Keratinocyte (primary cell): ENCODE data around the gene IL17REL. TPM values are rescaled to one million over a fixed set of nuclear protein-coding genes. Genes with fewer than 3 reads are reported as not detected.

Experiments
- DNase-seq: peaks from one replicate; pipeline ENCODE4 v3.0.0-alpha.2; 2011; ENCODE audit warnings: low read depth, missing footprints, low spot score
- FAIRE-seq: peaks from 2 replicates; lab custom pipeline; 2011; peaks lifted over from hg19 to GRCh38; lab: Jason Lieb, UNC
- H2AFZ ChIP-seq: 2 replicates; pipeline ENCODE4 v1.6.0; 2012; ENCODE audit warnings: low read length, control low read depth, inconsistent platforms; ENCODE audit not compliant: control insufficient read depth
- H3K27ac ChIP-seq: 2 replicates; pipeline ENCODE4 v1.5.1; 2011; ENCODE audit warnings: low read length; ENCODE audit not compliant: control insufficient read depth, insufficient read depth
- H3K27me3 ChIP-seq: 3 replicates; pipeline ENCODE4 v1.6.0; 2011; ENCODE audit warnings: low read length; ENCODE audit not compliant: control insufficient read depth, insufficient read depth; ENCODE audit errors: extremely low read depth
- H3K36me3 ChIP-seq, 2 experiments: 2 replicates in 1 of 2; 3 replicates in 1 of 2; pipeline ENCODE4 v1.5.1; 2011; ENCODE audit warnings: low read length in 2 of 2, mild to moderate bottlenecking in 1 of 2; ENCODE audit not compliant: control insufficient read depth in 2 of 2, insufficient read depth in 2 of 2; ENCODE audit errors: extremely low read depth in 1 of 2
- H3K4me1 ChIP-seq: 3 replicates; pipeline ENCODE4 v1.5.1; 2011; ENCODE audit warnings: low read length; ENCODE audit not compliant: control insufficient read depth, insufficient read depth; ENCODE audit errors: extremely low read depth
- H3K4me2 ChIP-seq: 3 replicates; pipeline ENCODE4 v1.6.0; 2011; ENCODE audit warnings: low read depth, low read length; ENCODE audit not compliant: control insufficient read depth, insufficient read depth; ENCODE audit errors: extremely low read depth
- H3K4me3 ChIP-seq, 3 experiments: fragments of 200-600 bp in 1 of 3; sonication (generic) in 1 of 3; 2 replicates in 2 of 3; 3 replicates in 1 of 3; pipeline ENCODE4 v1.5.1; 2011 to 2016; ENCODE audit warnings: low read length in 3 of 3, mild to moderate bottlenecking in 3 of 3, control low read depth in 2 of 3, inconsistent platforms in 1 of 3, low read depth in 1 of 3, mixed read lengths in 1 of 3, mixed run types in 1 of 3, moderate library complexity in 1 of 3; ENCODE audit not compliant: control insufficient read depth in 2 of 3, insufficient read depth in 2 of 3; ENCODE audit errors: extremely low read depth in 1 of 3
- H3K79me2 ChIP-seq: 2 replicates; pipeline ENCODE4 v1.6.0; 2012; ENCODE audit warnings: low read length; ENCODE audit not compliant: control insufficient read depth, insufficient read depth
- H3K9ac ChIP-seq: 3 replicates; pipeline ENCODE4 v1.6.0; 2011; ENCODE audit warnings: low read length; ENCODE audit not compliant: control insufficient read depth, insufficient read depth; ENCODE audit errors: extremely low read depth
- H3K9me1 ChIP-seq: 3 replicates; pipeline ENCODE4 v1.6.0; 2011; ENCODE audit warnings: low read length; ENCODE audit not compliant: control insufficient read depth, insufficient read depth; ENCODE audit errors: extremely low read depth
- H3K9me3 ChIP-seq: 2 replicates; pipeline ENCODE4 v1.5.1; 2012; ENCODE audit warnings: low read depth, low read length; ENCODE audit not compliant: control insufficient read depth
- H4K20me1 ChIP-seq: 3 replicates; pipeline ENCODE4 v1.6.0; 2011; ENCODE audit warnings: low read length; ENCODE audit not compliant: control insufficient read depth, insufficient read depth; ENCODE audit errors: extremely low read depth
- EZH2 ChIP-seq: IDR thresholded peaks from one replicate; pipeline ENCODE4 v1.6.1; 2012; ENCODE audit warnings: inconsistent platforms, mild to moderate bottlenecking, low read length, moderate library complexity
- dilution Hi-C: fragments of 300-500 bp; cut with MboI; formaldehyde crosslinking; loops from one replicate; pipeline ENCODE4 v1.7.0; 2020; ENCODE audit warnings: low sequenced_read_pairs; ENCODE audit not compliant: extremely low pct_ligation_motif_present
- polyA plus RNA-seq, 5 experiments: library from polyadenylated mRNA; depleted of rRNA in 3 of 5; stranded (reverse) in 3 of 5; stranded (forward) in 1 of 5; unstranded in 1 of 5; fragments of >200 nt; gene quantifications; 1 replicate in 1 of 5; 2 replicates in 3 of 5; 3 replicates in 1 of 5; pipeline versions ENCODE4 v1.2.1 to v1.2.3, GENCODE V29; 2011 to 2012; ENCODE audit warnings: missing spikeins in 2 of 5, low read depth in 1 of 5, low replicate concordance in 1 of 5
- TF ChIP-seq, protein P1 (sequence below), 3 experiments: IDR thresholded peaks in 1 of 3; conservative IDR thresholded peaks in 1 of 3; optimal IDR thresholded peaks in 1 of 3; 2 replicates in 2 of 3; 3 replicates in 1 of 3; pipeline versions ENCODE3 to v1.5.1; 2011; ENCODE audit warnings: low read length in 3 of 3, mild to moderate bottlenecking in 3 of 3, moderate library complexity in 2 of 3, control low read depth in 1 of 3, inconsistent platforms in 1 of 3; ENCODE audit not compliant: insufficient read depth in 2 of 3; ENCODE audit errors: extremely low read depth in 1 of 3

Gene IL17REL
- polyA plus RNA-seq, 1 donor (not counting 4 experiments of a cell fraction or from before 2014, with no cell fraction given): not detected

DNA sequence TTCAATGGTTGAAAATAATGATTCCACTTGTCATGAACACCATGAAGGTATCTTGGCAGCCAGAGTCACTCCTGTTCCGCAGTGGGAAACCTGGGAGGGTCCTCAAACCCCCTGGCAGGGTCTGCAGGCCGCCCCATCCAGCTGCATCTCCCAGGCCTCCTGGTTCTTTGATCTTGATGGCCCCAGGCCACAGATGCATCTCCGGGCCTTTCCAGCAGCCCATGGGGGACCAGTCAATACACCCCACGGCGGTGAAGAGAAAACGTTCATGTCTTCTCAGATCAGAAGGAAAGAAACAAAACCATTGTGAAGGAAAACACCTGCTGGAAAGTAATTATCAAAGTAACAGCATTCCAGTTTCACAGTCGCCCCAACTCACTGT lies 47.3 kb upstream of the IL17REL start:
- no peak overlapping the region for H2AFZ ChIP-seq
- H3K4me3 ChIP-seq: no peak overlapping the region
- dilution Hi-C loops: no loop called here
- no peaks in the 10 kb centered on the region for H3K9me3 ChIP-seq
- no peaks in the 10 kb centered on the region for H3K79me2 ChIP-seq
- H3K9ac ChIP-seq: no peak overlapping the region
- H3K9me1 ChIP-seq: no peaks in the 10 kb centered on the region
- H3K4me2 ChIP-seq: no peak overlapping the region
- H3K36me3 ChIP-seq: no peaks in the 10 kb centered on the region
- TF ChIP-seq, protein P1, sequence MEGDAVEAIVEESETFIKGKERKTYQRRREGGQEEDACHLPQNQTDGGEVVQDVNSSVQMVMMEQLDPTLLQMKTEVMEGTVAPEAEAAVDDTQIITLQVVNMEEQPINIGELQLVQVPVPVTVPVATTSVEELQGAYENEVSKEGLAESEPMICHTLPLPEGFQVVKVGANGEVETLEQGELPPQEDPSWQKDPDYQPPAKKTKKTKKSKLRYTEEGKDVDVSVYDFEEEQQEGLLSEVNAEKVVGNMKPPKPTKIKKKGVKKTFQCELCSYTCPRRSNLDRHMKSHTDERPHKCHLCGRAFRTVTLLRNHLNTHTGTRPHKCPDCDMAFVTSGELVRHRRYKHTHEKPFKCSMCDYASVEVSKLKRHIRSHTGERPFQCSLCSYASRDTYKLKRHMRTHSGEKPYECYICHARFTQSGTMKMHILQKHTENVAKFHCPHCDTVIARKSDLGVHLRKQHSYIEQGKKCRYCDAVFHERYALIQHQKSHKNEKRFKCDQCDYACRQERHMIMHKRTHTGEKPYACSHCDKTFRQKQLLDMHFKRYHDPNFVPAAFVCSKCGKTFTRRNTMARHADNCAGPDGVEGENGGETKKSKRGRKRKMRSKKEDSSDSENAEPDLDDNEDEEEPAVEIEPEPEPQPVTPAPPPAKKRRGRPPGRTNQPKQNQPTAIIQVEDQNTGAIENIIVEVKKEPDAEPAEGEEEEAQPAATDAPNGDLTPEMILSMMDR (optimal IDR thresholded peaks at IDR 0.05 in 1 of 3, IDR thresholded peaks at IDR 0.05 in 1 of 3, conservative IDR thresholded peaks at IDR 0.05 in 1 of 3; ENCODE audit: extremely low read depth in 1 of 3, insufficient read depth in 2 of 3, low read length in 3 of 3): no peak
- TF ChIP-seq EZH2: no peak
- H3K4me1 ChIP-seq: no peaks in the 10 kb centered on the region
- H4K20me1 ChIP-seq: no peaks in the 10 kb centered on the region
- H3K27me3 ChIP-seq: peaks cover 26% of the 10 kb centered on the region
- DNase-seq: no peak
- no peak overlapping the region for H3K27ac ChIP-seq
- FAIRE-seq: no peak

DNA sequence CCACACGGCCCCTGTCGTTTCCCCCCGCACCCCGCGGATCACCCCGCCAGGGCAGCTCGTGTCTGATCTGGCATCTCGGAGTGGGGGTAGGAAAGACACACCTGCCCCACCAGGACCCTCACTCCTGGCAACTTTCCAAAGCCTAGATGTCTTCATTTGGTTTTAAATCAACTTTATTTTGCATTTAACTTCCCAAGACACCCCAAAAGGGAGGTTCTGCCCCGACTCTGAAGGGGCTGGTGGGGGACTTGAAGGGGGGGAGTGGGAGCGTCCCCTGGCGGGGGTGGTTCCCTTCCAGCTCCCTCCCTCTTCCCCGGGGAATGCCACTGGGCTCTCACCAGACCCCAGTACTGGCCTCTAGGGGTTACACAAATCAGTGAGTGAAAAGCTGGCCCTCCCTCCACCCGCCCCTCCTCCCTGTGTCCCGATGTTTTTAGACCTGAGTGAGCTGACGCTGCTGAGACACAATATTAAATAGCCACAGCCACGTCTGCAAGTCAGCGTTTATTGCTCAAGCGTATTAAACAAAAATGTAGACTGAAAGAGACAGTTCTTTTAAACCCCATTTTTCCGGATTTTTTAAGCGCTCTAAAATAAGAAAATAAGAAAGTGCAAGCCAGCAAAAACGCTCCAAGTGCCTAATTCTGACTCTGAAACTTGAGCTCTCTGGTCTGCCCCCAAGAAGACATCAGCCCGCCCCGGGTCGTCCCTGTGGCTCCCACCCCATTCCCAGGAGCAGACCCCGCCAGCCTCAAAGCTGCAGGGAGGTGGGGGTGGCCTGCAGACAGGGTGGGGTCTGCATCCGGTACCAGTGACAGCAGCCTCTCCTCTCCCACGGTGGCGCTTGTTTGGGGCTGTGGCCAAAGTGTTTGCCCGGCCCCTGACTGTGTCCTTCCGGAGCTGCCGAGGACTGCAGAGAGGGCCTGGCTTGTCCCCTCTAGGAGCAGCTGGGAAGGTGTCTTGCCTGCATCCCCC lies 46.6 kb upstream of the IL17REL start:
- Histone ChIP-seq H3K4me3 (no peak overlapping the region), H3K4me1 (no peaks in the 10 kb centered on the region), H4K20me1 (no peaks in the 10 kb centered on the region), H3K36me3 (no peaks in the 10 kb centered on the region), H3K9me3 (no peaks in the 10 kb centered on the region), H3K9ac (no peak overlapping the region), H3K27ac (no peak overlapping the region), H3K27me3 (peaks cover 28% of the 10 kb centered on the region), H3K79me2 (no peaks in the 10 kb centered on the region), H3K4me2 (no peak overlapping the region), H2AFZ (no peak overlapping the region), H3K9me1 (no peaks in the 10 kb centered on the region)
- FAIRE-seq (no peak), DNase-seq (no peak)
- dilution Hi-C loops: no loop called here
- peak; percentile 64 for TF ChIP-seq EZH2
- TF ChIP-seq, protein P1 (optimal IDR thresholded peaks at IDR 0.05 in 1 of 3, IDR thresholded peaks at IDR 0.05 in 1 of 3, conservative IDR thresholded peaks at IDR 0.05 in 1 of 3; ENCODE audit: extremely low read depth in 1 of 3, insufficient read depth in 2 of 3, low read length in 3 of 3): no peak
